A673 (cell line): Measurements from ENCODE around the gene ZNF587. TPM values are rescaled to one million over a fixed set of nuclear protein-coding genes. Genes with fewer than 3 reads are reported as not detected.
"Not testable (repeated sequence)": the region's sequence is repeated elsewhere in the genome, so short reads cannot be mapped to it uniquely, and the experiment has no call there.

Experiments used
- BruUV-seq: library from RNA; stranded (reverse); fragments of 400-500 nt; replicated peaks from 2 replicates; lab custom pipeline; 2021; lab: Mats Ljungman, UMichigan
- CTCF ChIA-PET: fragments of 300-600 bp; sonication (Branson Sonifier 250); formaldehyde crosslinking; loops from one replicate; lab custom pipeline; 2022; ENCODE audit warnings: antibody characterized with exemption; lab: Charles Lee
- POLR2A ChIA-PET: fragments of 300-600 bp; sonication (Branson Sonifier 250); formaldehyde crosslinking; loops from one replicate; lab custom pipeline; 2022; ENCODE audit warnings: antibody characterized with exemption; ENCODE audit not compliant: low non-redundant PET; lab: Charles Lee
- DNase-seq: peaks from one replicate; pipeline ENCODE4 v3.0.0-alpha.2; 2015; ENCODE audit warnings: low spot score
- H3K27ac ChIP-seq: fragments of 200-600 bp; sonication (generic); 2 replicates; pipeline ENCODE4 v1.5.1; 2016; ENCODE audit warnings: mixed run types, low read depth, mild to moderate bottlenecking, mixed read lengths, antibody characterized with exemption, low read length; ENCODE audit not compliant: poor library complexity, severe bottlenecking
- H3K27me3 ChIP-seq: fragments of 200-600 bp; sonication (generic); replicated peaks from 2 replicates; pipeline ENCODE4 v1.6.1; 2017; ENCODE audit warnings: mixed run types, low read depth, mild to moderate bottlenecking, mixed read lengths, antibody characterized with exemption, low read length; ENCODE audit not compliant: insufficient read depth, poor library complexity
- H3K36me3 ChIP-seq: fragments of 200-600 bp; sonication (generic); 2 replicates; pipeline ENCODE4 v1.6.1; 2016; ENCODE audit warnings: mixed run types, mild to moderate bottlenecking, mixed read lengths, antibody characterized with exemption, low read length; ENCODE audit not compliant: insufficient read depth, poor library complexity, severe bottlenecking
- H3K4me1 ChIP-seq: fragments of 200-600 bp; sonication (generic); 2 replicates; pipeline ENCODE4 v1.6.1; 2017; ENCODE audit warnings: mixed run types, mild to moderate bottlenecking, mixed read lengths, antibody characterized with exemption, low read length; ENCODE audit not compliant: insufficient read depth, poor library complexity, severe bottlenecking
- H3K4me3 ChIP-seq: fragments of 200-600 bp; sonication (generic); 2 replicates; pipeline ENCODE4 v1.5.1; 2016; ENCODE audit warnings: low read depth, mixed run types, mild to moderate bottlenecking, mixed read lengths, low read length; ENCODE audit not compliant: poor library complexity, severe bottlenecking
- H3K9me3 ChIP-seq: fragments of 200-600 bp; sonication (generic); 2 replicates; pipeline ENCODE4 v1.6.1; 2016; ENCODE audit warnings: mixed run types, low read depth, mild to moderate bottlenecking, mixed read lengths, antibody characterized with exemption, low read length; ENCODE audit not compliant: poor library complexity, severe bottlenecking
- EZH2 ChIP-seq: fragments of 200-600 bp; sonication (generic); IDR thresholded peaks from 2 replicates; pipeline ENCODE4 v1.6.1; 2017; ENCODE audit warnings: borderline replicate concordance, low read depth, mild to moderate bottlenecking, mixed read lengths, antibody characterized with exemption, low read length; ENCODE audit not compliant: poor library complexity, severe bottlenecking
- intact Hi-C: fragments of 100-400 bp; cut with micrococcal nuclease; formaldehyde crosslinking; loops from one replicate; pipeline ENCODE4 v1.10.0; 2022; ENCODE audit not compliant: unreplicated experiment
- total RNA-seq: library from RNA; stranded (reverse); gene quantifications from 2 replicates; pipeline ENCODE4 v1.2.3, GENCODE V29; 2021
- TF ChIP-seq, protein P1 (sequence below): fragments of 300-800, 200-600 bp; sonication (generic); conservative IDR thresholded peaks from 2 replicates; pipeline ENCODE4 v1.5.1; 2017; ENCODE audit warnings: low read depth, mild to moderate bottlenecking, antibody characterized with exemption, low read length, moderate library complexity, mixed read lengths

The ZNF587 gene
- total RNA-seq, 1 experiment from 2014 or later: 43.2 TPM

DNA sequence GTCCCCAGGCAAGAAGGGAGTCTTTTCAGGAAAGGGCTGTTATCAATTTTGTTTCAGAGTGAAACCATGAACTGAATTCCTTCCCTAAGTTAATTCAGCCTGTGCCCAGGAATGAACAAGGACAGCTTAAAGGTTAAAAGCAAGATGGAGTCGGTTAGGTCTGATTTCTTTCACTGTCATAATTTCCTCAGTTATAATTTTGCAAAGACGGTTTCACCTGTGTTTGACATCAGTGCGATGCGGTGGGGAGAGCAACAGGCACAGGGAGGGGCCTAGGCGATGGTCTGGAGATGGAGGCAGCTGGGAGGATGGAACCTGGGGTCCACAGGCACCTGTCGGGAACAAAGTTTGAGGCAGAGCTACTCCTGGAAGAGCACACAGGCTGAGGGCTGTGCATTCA lies 29.1 kb upstream of the ZNF587 start:
- Histone ChIP-seq H3K27ac (no peak overlapping the region), H3K27me3 (no peaks in the 10 kb centered on the region), H3K4me1 (no peaks in the 10 kb centered on the region), H3K4me3 (peak overlapping the region; percentile 80), H3K36me3 (peaks cover 2% of the 10 kb centered on the region), H3K9me3 (no peaks in the 10 kb centered on the region)
- CTCF ChIA-PET: no interaction called here
- POLR2A ChIA-PET: no interaction called here
- intact Hi-C loops: loop anchor here (5.0 kb wide), 1 partner anchor 197 kb away; no protein-coding TSS in a partner anchor
- TF ChIP-seq, protein P1, sequence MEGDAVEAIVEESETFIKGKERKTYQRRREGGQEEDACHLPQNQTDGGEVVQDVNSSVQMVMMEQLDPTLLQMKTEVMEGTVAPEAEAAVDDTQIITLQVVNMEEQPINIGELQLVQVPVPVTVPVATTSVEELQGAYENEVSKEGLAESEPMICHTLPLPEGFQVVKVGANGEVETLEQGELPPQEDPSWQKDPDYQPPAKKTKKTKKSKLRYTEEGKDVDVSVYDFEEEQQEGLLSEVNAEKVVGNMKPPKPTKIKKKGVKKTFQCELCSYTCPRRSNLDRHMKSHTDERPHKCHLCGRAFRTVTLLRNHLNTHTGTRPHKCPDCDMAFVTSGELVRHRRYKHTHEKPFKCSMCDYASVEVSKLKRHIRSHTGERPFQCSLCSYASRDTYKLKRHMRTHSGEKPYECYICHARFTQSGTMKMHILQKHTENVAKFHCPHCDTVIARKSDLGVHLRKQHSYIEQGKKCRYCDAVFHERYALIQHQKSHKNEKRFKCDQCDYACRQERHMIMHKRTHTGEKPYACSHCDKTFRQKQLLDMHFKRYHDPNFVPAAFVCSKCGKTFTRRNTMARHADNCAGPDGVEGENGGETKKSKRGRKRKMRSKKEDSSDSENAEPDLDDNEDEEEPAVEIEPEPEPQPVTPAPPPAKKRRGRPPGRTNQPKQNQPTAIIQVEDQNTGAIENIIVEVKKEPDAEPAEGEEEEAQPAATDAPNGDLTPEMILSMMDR: no peak
- no peak for TF ChIP-seq EZH2
- no peak for DNase-seq
- BruUV-seq: no TSS peak

GRCh38 chr19:57821095-57821494 lies 28.6 kb upstream of the ZNF587 start:
- H3K4me1 ChIP-seq, BruUV-seq, H3K9me3 ChIP-seq, H3K36me3 ChIP-seq, H3K27ac ChIP-seq, CTCF ChIA-PET, DNase-seq, H3K27me3 ChIP-seq, POLR2A ChIA-PET: not testable (repeated sequence)
- H3K4me3 ChIP-seq: peak overlapping the region; percentile 80
- intact Hi-C loops: loop anchor here (5.0 kb wide), 1 partner anchor 196 kb away; no protein-coding TSS in a partner anchor

- H3K27me3 ChIP-seq, H3K4me3 ChIP-seq, H3K4me1 ChIP-seq, H3K9me3 ChIP-seq, CTCF ChIA-PET, BruUV-seq, H3K27ac ChIP-seq, POLR2A ChIA-PET, H3K36me3 ChIP-seq, DNase-seq: not testable (repeated sequence)
- intact Hi-C loops: loop anchor here (5.0 kb wide), 1 partner anchor 196 kb away; no protein-coding TSS in a partner anchor
Measured at GRCh38 chr19:57821501-57821900, 28.2 kb upstream of the ZNF587 start.

GRCh38 chr19:57823155-57823554 lies 26.5 kb upstream of the ZNF587 start:
- intact Hi-C loops: loop anchor here (5.0 kb wide), 1 partner anchor 194 kb away; no protein-coding TSS in a partner anchor
- H3K4me1 ChIP-seq, H3K27ac ChIP-seq, H3K9me3 ChIP-seq, CTCF ChIA-PET, H3K27me3 ChIP-seq, DNase-seq, H3K36me3 ChIP-seq, H3K4me3 ChIP-seq, POLR2A ChIA-PET, BruUV-seq: not testable (repeated sequence)

DNA sequence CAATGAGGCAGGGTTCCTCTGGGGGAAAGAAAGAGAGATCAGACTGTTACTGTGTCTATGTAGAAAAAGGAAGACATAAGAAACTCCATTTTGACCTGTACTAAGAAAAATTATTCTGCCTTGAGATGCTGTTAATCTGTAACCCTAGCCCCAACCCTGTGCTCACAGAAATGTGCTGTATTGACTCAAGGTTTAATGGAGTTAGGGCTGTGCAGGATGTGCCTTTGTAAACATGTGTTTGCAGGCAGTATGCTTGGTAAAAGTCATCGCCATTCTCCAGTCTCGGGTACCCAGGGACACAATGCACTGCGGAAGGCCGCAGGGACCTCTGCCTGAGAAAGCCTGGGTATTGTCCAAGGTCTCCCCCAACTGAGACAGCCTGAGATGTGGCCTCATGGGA lies 26.1 kb upstream of the ZNF587 start:
- H3K4me1 ChIP-seq, H3K9me3 ChIP-seq, DNase-seq, CTCF ChIA-PET, H3K36me3 ChIP-seq, H3K27me3 ChIP-seq, BruUV-seq, POLR2A ChIA-PET, H3K4me3 ChIP-seq, H3K27ac ChIP-seq: not testable (repeated sequence)
- intact Hi-C loops: loop anchor here (5.0 kb wide), 1 partner anchor 194 kb away; no protein-coding TSS in a partner anchor
